GM06990 (cell line): ENCODE results near the gene REG4.
A peak's percentile ranks its signal among the peaks of the same experiment; 100 is the strongest.
"Not testable (repeated sequence)": the region's sequence is repeated elsewhere in the genome, so short reads cannot be mapped to it uniquely, and the experiment has no call there.

ENCODE experiments used
- DNase-seq: peaks from one replicate; pipeline ENCODE4 v3.0.0-alpha.2; 2011; ENCODE audit not compliant: insufficient read length; ENCODE audit errors: extremely low read depth
- H3K27me3 ChIP-seq: replicated peaks from 2 replicates; pipeline ENCODE4 v1.6.0; 2011; ENCODE audit warnings: low read length; ENCODE audit not compliant: control insufficient read depth, insufficient read depth
- H3K36me3 ChIP-seq: 2 replicates; pipeline ENCODE4 v1.5.1; 2011; ENCODE audit warnings: low read length; ENCODE audit not compliant: control insufficient read depth, insufficient read depth
- H3K4me3 ChIP-seq: replicated peaks from 2 replicates; pipeline ENCODE4 v1.5.1; 2011; ENCODE audit warnings: low read depth, mild to moderate bottlenecking, control low read depth, low read length
- TF ChIP-seq, protein P1 (sequence below): IDR thresholded peaks from 2 replicates; pipeline ENCODE4 v1.5.1; 2011; ENCODE audit warnings: low read length, control low read depth, mild to moderate bottlenecking, inconsistent platforms; ENCODE audit not compliant: insufficient read depth, poor library complexity, severe bottlenecking

Gene REG4

DNA sequence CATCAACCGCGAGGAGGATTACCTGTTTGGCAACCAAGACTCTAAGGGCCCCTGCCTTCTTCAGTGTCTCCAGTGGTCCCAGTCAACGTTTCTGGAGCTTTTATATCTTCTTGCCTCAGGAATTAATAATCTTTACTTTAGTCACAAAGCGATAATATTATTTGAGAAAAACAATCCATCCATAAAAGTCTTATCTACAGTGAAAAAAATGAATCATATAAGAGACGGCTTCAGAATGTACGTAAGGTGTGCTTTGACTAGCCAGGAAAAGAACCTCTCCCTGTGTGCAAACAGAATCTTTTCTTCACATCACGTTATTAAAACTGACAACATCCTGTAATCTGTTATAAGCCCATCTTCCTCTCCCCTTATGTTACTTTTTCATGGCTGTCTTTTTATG, at the start of gene REG4:
Gene REG4 (minus strand): TSS at position 74 of the 400 bp plus-strand sequence. CDS start 2,691 bp downstream, outside the sequence.
- TF ChIP-seq, protein P1, sequence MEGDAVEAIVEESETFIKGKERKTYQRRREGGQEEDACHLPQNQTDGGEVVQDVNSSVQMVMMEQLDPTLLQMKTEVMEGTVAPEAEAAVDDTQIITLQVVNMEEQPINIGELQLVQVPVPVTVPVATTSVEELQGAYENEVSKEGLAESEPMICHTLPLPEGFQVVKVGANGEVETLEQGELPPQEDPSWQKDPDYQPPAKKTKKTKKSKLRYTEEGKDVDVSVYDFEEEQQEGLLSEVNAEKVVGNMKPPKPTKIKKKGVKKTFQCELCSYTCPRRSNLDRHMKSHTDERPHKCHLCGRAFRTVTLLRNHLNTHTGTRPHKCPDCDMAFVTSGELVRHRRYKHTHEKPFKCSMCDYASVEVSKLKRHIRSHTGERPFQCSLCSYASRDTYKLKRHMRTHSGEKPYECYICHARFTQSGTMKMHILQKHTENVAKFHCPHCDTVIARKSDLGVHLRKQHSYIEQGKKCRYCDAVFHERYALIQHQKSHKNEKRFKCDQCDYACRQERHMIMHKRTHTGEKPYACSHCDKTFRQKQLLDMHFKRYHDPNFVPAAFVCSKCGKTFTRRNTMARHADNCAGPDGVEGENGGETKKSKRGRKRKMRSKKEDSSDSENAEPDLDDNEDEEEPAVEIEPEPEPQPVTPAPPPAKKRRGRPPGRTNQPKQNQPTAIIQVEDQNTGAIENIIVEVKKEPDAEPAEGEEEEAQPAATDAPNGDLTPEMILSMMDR, result no peak
- H3K36me3 ChIP-seq, result no peaks in the 10 kb centered on the region
- no peak for DNase-seq
- no peaks in the 10 kb centered on the region for H3K27me3 ChIP-seq
- H3K4me3 ChIP-seq, result no peak within 1 kb of the TSS

DNA sequence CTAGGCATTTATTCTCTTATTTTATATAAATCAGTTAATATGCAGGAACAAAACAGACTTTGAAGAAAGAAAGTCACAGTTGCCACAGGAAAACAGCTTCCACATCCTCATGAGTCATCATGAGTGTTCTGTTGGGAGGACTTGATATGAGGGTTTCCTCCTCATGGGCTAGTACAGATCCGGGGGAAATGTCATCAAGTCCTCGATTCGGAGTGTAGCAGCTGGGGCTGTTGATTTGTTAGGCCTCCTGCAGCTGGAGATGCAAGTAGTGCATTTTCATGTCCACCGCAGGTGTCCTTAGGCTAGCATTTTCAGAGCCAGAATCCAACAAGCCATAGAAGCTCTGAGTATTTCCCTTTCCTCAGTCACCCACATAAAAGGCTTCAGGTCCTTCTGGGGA, 48.4 kb upstream of the REG4 start:
- H3K4me3 ChIP-seq, result no peak overlapping the region
- TF ChIP-seq, protein P1, result no peak
- DNase-seq, result no peak
- H3K36me3 ChIP-seq, result no peaks in the 10 kb centered on the region
- no peaks in the 10 kb centered on the region for H3K27me3 ChIP-seq

DNA sequence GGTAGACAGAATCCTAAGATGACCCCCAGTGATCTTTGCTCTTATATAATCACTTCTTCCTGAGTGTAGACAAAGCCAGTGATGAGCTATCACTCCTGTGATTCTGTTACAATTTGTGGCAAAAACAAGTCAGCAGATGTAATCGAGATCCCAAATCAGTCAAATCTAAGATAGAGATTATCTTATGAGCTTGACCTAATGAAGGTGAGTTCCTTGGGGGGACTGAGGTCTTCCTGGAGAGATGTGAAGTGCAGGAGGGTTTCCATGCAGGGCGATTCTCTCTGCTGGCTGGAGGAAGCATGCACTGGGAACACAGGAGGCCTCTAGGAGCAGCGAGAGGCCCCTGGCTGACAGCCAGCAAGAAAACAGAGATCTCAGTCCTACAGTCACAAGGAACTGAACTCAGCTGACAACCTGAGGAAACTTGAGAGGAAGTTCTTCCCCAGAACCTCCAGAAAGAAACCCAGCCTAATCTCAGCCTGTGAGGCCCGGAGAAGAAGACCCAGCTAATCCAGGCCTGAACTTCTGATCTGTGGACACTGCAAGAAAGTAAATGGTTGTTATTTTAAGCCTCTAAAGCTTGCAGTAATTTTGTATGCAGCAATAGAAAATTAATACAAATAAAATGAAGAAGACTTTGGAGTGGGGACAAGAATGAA, 47.4 kb upstream of the REG4 start:
- not testable (repeated sequence) for H3K36me3 ChIP-seq, DNase-seq, H3K4me3 ChIP-seq, H3K27me3 ChIP-seq

DNA sequence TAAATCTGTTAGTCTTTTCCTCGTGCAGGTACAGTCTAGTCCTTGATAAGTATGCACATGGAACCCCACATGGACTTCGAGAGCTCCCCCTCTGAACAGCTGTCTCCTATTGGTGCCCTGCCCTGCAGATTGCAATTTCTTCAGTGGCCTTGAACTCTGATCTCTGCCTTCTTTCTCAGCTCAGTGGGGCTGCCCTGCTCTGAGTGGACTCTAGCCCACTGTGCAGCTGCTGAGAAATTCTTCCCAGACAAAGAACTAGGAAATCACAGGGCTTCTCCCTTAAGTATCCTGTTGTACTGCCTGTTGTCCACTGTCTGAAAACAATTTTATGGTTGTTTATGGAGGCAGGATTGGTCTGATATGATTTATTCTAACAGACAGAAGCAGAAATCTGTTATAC, 46.9 kb upstream of the REG4 start:
- Histone ChIP-seq H3K4me3 (no peak overlapping the region), H3K27me3 (no peaks in the 10 kb centered on the region), H3K36me3 (no peaks in the 10 kb centered on the region)
- no peak for DNase-seq
- TF ChIP-seq, protein P1, result no peak

DNA sequence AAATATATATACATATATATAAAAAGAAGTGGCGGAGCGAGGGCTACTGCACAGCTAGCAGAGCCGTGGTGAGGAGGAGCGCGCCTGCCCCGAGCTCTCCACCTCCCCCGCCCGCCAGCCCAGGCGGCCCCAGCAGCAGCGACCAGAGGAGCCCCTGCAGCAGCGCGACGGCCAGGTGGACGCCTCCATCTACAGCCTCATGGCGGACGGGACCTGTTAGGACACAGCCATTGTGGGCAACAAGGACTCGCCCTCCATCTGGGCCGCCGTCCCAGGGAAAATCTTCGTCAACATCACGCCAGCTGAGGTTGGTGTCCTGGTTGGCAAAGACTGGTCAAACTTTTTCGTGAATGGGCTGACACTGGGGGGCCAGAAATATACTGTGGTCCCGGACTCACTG, 41.9 kb upstream of the REG4 start:
- TF ChIP-seq, protein P1, result no peak
- Histone ChIP-seq H3K27me3 (no peaks in the 10 kb centered on the region), H3K4me3 (no peak overlapping the region)

DNA sequence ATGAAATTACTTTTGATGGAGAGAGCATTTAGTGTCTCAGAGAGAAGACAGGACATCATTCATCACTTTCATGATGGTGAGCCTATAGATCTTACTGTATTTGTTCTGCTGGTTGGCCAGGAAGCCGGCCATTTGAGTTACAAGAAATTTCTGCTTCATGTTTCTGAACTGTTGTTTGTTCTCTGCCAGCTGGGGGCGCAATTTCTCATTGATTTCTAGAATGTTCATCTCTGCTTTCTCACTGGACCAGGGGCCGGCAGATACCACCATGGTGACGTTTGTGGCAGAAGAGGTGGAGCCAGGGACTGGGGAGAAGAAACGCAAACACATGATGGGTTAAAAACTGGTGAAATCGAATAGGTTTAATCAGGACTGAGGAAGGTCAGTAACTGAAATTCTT, 32.9 kb upstream of the REG4 start:
- H3K27me3 ChIP-seq, DNase-seq, H3K4me3 ChIP-seq, H3K36me3 ChIP-seq: not testable (repeated sequence)
- TF ChIP-seq, protein P1, result peak; percentile 22

More for the DNA sequence above, 41.9 kb upstream of the REG4 start:
- no peak for DNase-seq
- H3K36me3 ChIP-seq, result no peaks in the 10 kb centered on the region
